ENCODE measurements around the gene LBX2.

The LBX2 gene

GRCh38 chr2:74457129-74457548, 42.3 kb downstream of the LBX2 start:
- Mint-ChIP-seq H3K27ac (peak overlapping the region; percentile 83 to 99 (median 96)), H3K27me3 (ENCODE audit: low read depth) (no peaks in the 10 kb centered on the region), H3K36me3 (ENCODE audit: low read depth) (peaks cover 3% of the 10 kb centered on the region), H3K4me3 (peak overlapping the region; percentile 94 to 97 (median 96)), H3K4me1 (peaks cover 42% of the 10 kb centered on the region), H3K9me3 (no peaks in the 10 kb centered on the region)
- no peak for TF ChIP-seq CTCF (IDR thresholded peaks at IDR 0.05; ENCODE audit: unreplicated experiment in 3 of 3)

GRCh38 chr2:74454654-74455511, 44.5 kb downstream of the LBX2 start, which contains the start of gene INO80B:
Gene INO80B, plus strand, starts transcription at chr2:74455087. Its CDS starts 30 bp downstream, at chr2:74455117.
- Mint-ChIP-seq H3K9me3 (no peaks in the 10 kb centered on the region), H3K36me3 (ENCODE audit: low read depth) (no peaks in the 10 kb centered on the region), H3K27me3 (ENCODE audit: low read depth) (no peaks in the 10 kb centered on the region), H3K27ac (peak within 1 kb of the TSS; percentile 83 to 99 (median 96)), H3K4me1 (peaks cover 42% of the 10 kb centered on the region), H3K4me3 (peak within 1 kb of the TSS; percentile 94 to 97 (median 96))
- no peak for TF ChIP-seq CTCF (IDR thresholded peaks at IDR 0.05; ENCODE audit: unreplicated experiment in 3 of 3)

GRCh38 chr2:74450570-74451190, 48.7 kb downstream of the LBX2 start:
- Mint-ChIP-seq H3K4me1 (peaks cover 14% of the 10 kb centered on the region), H3K27me3 (ENCODE audit: low read depth) (no peaks in the 10 kb centered on the region), H3K4me3 (no peak overlapping the region), H3K27ac (no peak overlapping the region), H3K9me3 (no peaks in the 10 kb centered on the region), H3K36me3 (ENCODE audit: low read depth) (no peaks in the 10 kb centered on the region)
- TF ChIP-seq CTCF (IDR thresholded peaks at IDR 0.05; ENCODE audit: unreplicated experiment in 3 of 3), result no peak

- H3K9me3 Mint-ChIP-seq, result no peaks in the 10 kb centered on the region
- no peaks in the 10 kb centered on the region for H3K36me3 Mint-ChIP-seq (ENCODE audit: low read depth)
Observed at GRCh38 chr2:74448771-74449170, 50.6 kb downstream of the LBX2 start.

More at GRCh38 chr2:74448771-74449170, 50.6 kb downstream of the LBX2 start:
- Mint-ChIP-seq H3K27me3 (ENCODE audit: low read depth) (no peaks in the 10 kb centered on the region), H3K4me3 (no peak overlapping the region), H3K27ac (no peak overlapping the region), H3K4me1 (peaks cover 9% of the 10 kb centered on the region)
- no peak for TF ChIP-seq CTCF (IDR thresholded peaks at IDR 0.05; ENCODE audit: unreplicated experiment in 3 of 3)

All from nephron (organoid).